ENCODE data around the gene NEK1.
"Not testable (repeated sequence)": the region's sequence is repeated elsewhere in the genome, so short reads cannot be mapped to it uniquely, and the experiment has no call there.

Gene NEK1

DNA sequence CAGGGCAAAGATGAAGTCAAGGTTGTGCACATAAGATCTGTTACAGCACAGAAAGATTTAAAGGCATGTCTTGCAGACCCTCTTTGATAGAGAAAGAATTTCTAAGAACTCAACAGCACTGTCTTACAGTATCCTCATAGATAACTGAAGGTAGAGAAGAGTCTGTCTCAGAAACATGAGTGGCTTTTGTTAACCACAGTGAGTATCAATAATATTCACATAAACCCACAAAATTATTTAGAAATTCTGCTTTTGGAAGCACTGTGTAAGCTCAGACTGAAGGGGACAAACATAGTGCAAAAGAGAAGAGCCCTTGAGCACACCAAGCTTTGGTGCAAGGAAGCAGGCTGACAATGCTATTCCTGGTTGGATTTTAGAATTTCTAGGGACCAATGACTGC, 175.6 kb downstream of the NEK1 start:
- DNase-seq (ENCODE audit: low spot score): no peak
- TF ChIP-seq, protein P1, sequence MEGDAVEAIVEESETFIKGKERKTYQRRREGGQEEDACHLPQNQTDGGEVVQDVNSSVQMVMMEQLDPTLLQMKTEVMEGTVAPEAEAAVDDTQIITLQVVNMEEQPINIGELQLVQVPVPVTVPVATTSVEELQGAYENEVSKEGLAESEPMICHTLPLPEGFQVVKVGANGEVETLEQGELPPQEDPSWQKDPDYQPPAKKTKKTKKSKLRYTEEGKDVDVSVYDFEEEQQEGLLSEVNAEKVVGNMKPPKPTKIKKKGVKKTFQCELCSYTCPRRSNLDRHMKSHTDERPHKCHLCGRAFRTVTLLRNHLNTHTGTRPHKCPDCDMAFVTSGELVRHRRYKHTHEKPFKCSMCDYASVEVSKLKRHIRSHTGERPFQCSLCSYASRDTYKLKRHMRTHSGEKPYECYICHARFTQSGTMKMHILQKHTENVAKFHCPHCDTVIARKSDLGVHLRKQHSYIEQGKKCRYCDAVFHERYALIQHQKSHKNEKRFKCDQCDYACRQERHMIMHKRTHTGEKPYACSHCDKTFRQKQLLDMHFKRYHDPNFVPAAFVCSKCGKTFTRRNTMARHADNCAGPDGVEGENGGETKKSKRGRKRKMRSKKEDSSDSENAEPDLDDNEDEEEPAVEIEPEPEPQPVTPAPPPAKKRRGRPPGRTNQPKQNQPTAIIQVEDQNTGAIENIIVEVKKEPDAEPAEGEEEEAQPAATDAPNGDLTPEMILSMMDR (IDR thresholded peaks at IDR 0.05; ENCODE audit: extremely low read depth, insufficient read depth, missing control alignments): no peak
- in situ Hi-C loops (cut with MboI; ENCODE audit: low pct_unique_long_range_greater_than_20kb, low sequenced_read_pairs, unreplicated experiment): no loop called here

DNA sequence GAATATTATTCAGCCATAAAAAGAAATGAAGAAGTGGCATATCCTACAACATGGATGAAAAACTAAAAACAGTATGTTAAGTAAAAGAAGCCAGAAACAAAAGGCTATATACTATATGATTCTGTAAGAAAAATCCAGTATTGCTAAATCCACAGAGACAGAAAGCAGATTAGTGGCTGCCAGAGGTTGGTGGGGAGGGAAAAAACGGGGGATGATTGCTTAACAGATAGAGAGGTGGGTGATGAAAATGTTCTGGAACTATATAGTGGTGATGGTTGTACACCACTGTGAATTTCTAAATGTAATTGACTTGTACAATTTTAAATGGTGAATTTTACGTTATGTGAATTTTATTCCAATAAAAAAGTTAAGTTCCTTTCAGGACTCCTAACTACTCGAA, 184.0 kb downstream of the NEK1 start:
- TF ChIP-seq, protein P1 (IDR thresholded peaks at IDR 0.05; ENCODE audit: extremely low read depth, insufficient read depth, missing control alignments): no peak
- DNase-seq (ENCODE audit: low spot score): no peak
- in situ Hi-C loops (cut with MboI; ENCODE audit: low pct_unique_long_range_greater_than_20kb, low sequenced_read_pairs, unreplicated experiment): no loop called here

DNA sequence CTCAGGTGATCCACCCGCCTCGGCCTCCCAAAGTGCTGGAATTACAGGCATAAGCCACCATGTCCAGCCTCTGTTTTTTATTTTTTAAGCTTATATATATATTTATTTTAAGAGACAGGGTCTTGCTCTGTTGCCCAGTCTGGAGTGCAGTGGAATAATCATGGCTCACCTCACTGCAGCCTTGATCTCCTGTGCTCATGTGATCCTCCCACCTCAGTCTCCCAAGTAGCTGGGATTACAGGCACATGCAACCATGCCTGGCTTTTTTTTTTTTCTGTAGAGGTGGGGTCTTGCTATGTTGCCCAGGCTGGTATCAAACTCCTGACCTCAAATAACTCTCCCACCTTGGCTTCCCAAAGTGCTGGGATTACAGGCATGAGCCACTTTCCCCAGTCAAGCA, 184.7 kb downstream of the NEK1 start:
- DNase-seq (ENCODE audit: low spot score); in situ Hi-C loops (cut with MboI; ENCODE audit: low pct_unique_long_range_greater_than_20kb, low sequenced_read_pairs, unreplicated experiment): not testable (repeated sequence)

DNA sequence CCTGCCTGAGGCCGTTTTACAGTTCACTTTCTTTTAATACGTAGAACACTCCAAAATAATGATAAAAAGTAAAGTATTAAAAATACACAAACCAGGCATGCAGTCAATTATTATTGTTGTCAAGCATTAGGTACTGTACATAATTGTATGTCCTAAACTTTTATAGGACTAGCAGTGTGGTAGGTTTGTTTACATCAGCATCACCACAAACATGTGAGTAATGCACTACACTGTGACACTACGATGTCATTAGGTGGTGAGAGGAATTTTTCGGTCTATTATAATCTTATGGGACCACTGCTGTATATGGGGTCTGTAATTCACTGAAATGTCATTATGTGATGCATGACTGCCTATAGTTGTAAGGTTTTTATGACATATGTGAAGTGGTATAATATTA, 192.1 kb downstream of the NEK1 start:
- in situ Hi-C loops (cut with MboI; ENCODE audit: low pct_unique_long_range_greater_than_20kb, low sequenced_read_pairs, unreplicated experiment): no loop called here
- TF ChIP-seq, protein P1 (IDR thresholded peaks at IDR 0.05; ENCODE audit: extremely low read depth, insufficient read depth, missing control alignments): no peak
- no peak for DNase-seq (ENCODE audit: low spot score)

DNA sequence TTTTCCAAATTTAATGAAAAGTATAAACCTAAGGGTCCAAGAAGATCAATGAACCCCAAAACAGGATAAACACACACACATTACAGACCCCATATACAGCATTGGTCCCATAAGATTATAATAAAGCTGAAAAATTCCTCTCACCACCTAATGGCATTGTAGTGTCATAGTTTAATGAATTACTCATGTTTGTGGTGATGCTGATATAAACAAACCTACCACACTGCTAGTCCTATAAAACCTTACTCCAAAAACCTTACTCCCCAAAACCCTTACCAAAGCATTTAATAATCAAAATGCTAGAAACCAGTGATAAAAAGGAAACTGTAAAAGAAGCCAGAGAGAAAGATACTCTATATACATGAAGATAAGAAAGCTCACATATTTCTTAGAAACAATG, 193.5 kb downstream of the NEK1 start:
- TF ChIP-seq, protein P1 (IDR thresholded peaks at IDR 0.05; ENCODE audit: extremely low read depth, insufficient read depth, missing control alignments): no peak
- DNase-seq (ENCODE audit: low spot score): no peak
- in situ Hi-C loops (cut with MboI; ENCODE audit: low pct_unique_long_range_greater_than_20kb, low sequenced_read_pairs, unreplicated experiment): no loop called here

DNA sequence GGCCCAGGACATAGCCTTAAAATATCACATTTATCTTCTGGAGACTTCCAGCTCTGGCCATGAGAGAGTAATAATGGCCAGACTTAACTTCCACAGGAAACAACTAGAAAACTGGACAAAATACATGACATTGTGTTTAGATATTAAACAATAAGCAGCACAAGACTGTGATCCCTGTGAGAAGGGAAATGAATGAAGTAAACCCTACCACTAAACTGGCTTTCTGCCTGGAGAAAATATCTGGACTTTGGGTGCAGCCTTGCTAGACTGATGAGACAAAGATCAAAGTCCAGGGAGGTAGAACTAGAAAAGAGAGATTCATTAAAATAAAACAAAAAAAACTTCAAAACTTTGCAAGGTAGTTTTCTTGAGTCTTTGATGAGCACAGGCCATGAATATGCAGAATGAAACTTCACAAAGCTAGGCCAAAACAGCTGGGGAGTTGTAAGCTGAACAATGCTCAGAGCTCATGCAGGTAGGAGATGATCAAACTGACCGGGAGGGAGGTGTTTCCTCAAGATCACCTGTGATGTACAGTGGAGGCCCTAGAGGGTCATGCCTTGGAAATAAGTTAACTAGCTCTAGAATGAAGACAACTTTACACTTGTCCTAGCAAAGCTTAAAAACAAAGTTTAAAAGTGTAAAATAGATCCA, 194.6 kb downstream of the NEK1 start:
- DNase-seq (ENCODE audit: low spot score): no peak
- TF ChIP-seq, protein P1 (IDR thresholded peaks at IDR 0.05; ENCODE audit: extremely low read depth, insufficient read depth, missing control alignments): no peak
- in situ Hi-C loops (cut with MboI; ENCODE audit: low pct_unique_long_range_greater_than_20kb, low sequenced_read_pairs, unreplicated experiment): no loop called here

DNA sequence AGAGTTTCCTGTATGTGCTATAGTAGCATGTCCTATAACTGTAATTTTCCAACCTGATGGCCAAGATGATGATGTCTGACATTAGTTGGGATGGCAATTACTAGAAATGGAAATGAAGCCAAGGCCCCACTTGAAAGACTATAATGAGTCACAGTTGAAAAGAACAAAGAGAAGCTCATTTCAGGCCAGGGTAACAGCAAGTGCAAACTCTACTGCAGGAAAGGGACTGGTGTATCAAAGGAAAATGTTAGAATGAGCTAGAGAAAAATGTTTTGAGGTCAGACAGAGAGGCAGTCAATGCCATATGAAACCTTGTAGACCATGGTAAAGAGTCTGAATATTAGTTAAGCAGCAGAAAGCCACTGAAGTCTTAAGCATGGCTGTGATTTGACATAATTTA, 195.4 kb downstream of the NEK1 start:
- in situ Hi-C loops (cut with MboI; ENCODE audit: low pct_unique_long_range_greater_than_20kb, low sequenced_read_pairs, unreplicated experiment): no loop called here
- DNase-seq (ENCODE audit: low spot score): no peak
- TF ChIP-seq, protein P1 (IDR thresholded peaks at IDR 0.05; ENCODE audit: extremely low read depth, insufficient read depth, missing control alignments): no peak
